ENCODE measurements around the gene ZBP1.

ZBP1 gene

DNA sequence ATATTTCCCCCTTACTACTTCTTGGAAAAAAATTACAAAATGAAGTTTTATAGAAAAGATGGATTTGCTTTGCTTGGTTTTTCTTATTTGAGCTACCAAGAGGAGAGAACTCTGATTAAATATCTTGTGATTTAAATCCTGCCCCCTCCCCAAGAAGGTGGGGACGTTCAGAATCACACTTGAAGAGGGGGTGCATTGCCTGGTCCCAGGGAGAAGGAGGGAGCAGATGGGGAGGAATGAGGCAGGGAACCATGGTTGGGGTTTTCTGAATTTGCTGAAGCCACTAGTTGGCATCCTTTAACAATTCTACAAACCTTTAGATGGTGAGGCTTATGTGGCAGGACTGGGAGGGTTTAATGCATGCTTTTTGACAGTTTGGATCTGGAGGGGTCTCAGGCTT is 53.8 kb downstream of the ZBP1 start:
- H3K27ac ChIP-seq (ENCODE audit: low read depth, low read length, severe bottlenecking): no peak overlapping the region
- no peaks in the 10 kb centered on the region for H3K36me3 ChIP-seq (ENCODE audit: control insufficient read depth, insufficient read depth, low read length)
- no peaks in the 10 kb centered on the region for H3K9me3 ChIP-seq (ENCODE audit: control insufficient read depth, low read length)
- H3K4me3 ChIP-seq (ENCODE audit: extremely low read depth, insufficient read depth, low read length, poor library complexity, severe bottlenecking): no peak overlapping the region
- WGBS, 2 experiments (ENCODE audit: insufficient coverage in 2 of 2): no CpG with 5 or more reads among the region's 1 CpG
- no peaks in the 10 kb centered on the region for H3K4me1 ChIP-seq (ENCODE audit: control insufficient read depth, insufficient read depth, low read length, poor library complexity, severe bottlenecking)

DNA sequence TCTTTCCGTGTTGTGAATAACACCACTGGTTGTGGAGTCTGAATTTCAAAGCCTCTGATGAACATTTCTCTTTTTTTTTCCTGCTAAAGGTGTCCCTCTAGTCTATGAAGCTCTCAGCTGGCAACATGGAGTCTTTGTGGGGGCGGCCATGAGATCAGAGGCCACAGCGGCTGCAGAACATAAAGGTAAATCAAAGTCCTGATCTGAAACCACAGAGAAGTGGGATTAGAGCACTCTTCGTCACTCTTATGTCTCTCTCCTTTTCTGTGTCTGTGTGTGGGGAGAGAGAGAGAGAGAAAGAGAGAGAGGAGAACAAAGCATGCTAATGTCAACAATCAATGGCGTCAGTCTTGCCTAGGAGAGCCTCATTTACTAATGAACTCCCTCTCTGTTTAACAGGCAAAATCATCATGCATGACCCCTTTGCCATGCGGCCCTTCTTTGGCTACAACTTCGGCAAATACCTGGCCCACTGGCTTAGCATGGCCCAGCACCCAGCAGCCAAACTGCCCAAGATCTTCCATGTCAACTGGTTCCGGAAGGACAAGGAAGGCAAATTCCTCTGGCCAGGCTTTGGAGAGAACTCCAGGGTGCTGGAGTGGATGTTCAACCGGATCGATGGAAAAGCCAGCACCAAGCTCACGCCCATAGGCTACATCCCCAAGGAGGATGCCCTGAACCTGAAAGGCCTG is 55.1 kb downstream of the ZBP1 start:
- Histone ChIP-seq H3K9me3 (ENCODE audit: control insufficient read depth, low read length) (no peaks in the 10 kb centered on the region), H3K4me1 (ENCODE audit: control insufficient read depth, insufficient read depth, low read length, poor library complexity, severe bottlenecking) (no peaks in the 10 kb centered on the region), H3K4me3 (ENCODE audit: extremely low read depth, insufficient read depth, low read length, poor library complexity, severe bottlenecking) (no peak overlapping the region), H3K36me3 (ENCODE audit: control insufficient read depth, insufficient read depth, low read length) (no peaks in the 10 kb centered on the region), H3K27ac (ENCODE audit: low read depth, low read length, severe bottlenecking) (no peak overlapping the region)
- 91 to 95% methylated on average over 9 of the region's 11 CpGs for WGBS, 2 experiments (ENCODE audit: insufficient coverage in 2 of 2)

DNA sequence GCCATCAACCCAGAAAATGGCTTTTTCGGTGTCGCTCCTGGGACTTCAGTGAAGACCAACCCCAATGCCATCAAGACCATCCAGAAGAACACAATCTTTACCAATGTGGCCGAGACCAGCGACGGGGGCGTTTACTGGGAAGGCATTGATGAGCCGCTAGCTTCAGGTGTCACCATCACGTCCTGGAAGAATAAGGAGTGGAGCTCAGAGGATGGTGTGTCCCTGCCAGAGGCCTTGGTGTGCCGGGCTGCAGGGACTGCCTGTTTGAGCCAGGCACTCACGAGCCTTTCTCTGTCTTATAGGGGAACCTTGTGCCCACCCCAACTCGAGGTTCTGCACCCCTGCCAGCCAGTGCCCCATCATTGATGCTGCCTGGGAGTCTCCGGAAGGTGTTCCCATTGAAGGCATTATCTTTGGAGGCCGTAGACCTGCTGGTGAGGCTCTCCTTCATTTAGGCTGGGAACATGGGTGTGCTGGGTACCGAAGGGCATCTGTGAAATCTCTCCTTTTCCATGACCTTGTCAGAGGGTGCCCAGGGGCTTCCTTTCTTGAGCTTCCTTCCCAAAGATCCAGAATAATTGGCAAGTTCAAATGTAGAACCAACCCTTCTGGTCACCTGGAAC is 55.9 kb downstream of the ZBP1 start:
- Histone ChIP-seq H3K27ac (ENCODE audit: low read depth, low read length, severe bottlenecking) (no peak overlapping the region), H3K4me3 (ENCODE audit: extremely low read depth, insufficient read depth, low read length, poor library complexity, severe bottlenecking) (no peak overlapping the region), H3K4me1 (ENCODE audit: control insufficient read depth, insufficient read depth, low read length, poor library complexity, severe bottlenecking) (no peaks in the 10 kb centered on the region), H3K36me3 (ENCODE audit: control insufficient read depth, insufficient read depth, low read length) (no peaks in the 10 kb centered on the region), H3K9me3 (ENCODE audit: control insufficient read depth, low read length) (no peaks in the 10 kb centered on the region)
- 83 to 90% methylated on average over 6 to 14 of the region's 14 CpGs for WGBS, 2 experiments (ENCODE audit: insufficient coverage in 2 of 2)

DNA sequence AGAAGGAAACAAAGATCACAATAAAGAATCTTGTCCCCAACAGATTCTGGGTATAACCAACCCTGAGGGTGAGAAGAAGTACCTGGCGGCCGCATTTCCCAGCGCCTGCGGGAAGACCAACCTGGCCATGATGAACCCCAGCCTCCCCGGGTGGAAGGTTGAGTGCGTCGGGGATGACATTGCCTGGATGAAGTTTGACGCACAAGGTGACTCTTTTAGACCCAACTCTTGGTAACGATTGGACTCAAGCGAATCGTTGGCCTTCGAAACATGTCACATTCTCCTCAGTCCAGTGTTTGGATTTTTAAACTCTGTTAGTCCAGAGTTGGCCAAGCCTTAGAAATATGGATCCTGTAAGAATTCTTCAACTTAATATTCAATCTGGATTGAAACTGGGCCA is 56.7 kb downstream of the ZBP1 start:
- Histone ChIP-seq H3K4me1 (ENCODE audit: control insufficient read depth, insufficient read depth, low read length, poor library complexity, severe bottlenecking) (no peaks in the 10 kb centered on the region), H3K27ac (ENCODE audit: low read depth, low read length, severe bottlenecking) (no peak overlapping the region), H3K9me3 (ENCODE audit: control insufficient read depth, low read length) (no peaks in the 10 kb centered on the region), H3K4me3 (ENCODE audit: extremely low read depth, insufficient read depth, low read length, poor library complexity, severe bottlenecking) (no peak overlapping the region), H3K36me3 (ENCODE audit: control insufficient read depth, insufficient read depth, low read length) (no peaks in the 10 kb centered on the region)
- 95 to 97% methylated on average over 12 of the region's 12 CpGs for WGBS, 2 experiments (ENCODE audit: insufficient coverage in 2 of 2)

DNA sequence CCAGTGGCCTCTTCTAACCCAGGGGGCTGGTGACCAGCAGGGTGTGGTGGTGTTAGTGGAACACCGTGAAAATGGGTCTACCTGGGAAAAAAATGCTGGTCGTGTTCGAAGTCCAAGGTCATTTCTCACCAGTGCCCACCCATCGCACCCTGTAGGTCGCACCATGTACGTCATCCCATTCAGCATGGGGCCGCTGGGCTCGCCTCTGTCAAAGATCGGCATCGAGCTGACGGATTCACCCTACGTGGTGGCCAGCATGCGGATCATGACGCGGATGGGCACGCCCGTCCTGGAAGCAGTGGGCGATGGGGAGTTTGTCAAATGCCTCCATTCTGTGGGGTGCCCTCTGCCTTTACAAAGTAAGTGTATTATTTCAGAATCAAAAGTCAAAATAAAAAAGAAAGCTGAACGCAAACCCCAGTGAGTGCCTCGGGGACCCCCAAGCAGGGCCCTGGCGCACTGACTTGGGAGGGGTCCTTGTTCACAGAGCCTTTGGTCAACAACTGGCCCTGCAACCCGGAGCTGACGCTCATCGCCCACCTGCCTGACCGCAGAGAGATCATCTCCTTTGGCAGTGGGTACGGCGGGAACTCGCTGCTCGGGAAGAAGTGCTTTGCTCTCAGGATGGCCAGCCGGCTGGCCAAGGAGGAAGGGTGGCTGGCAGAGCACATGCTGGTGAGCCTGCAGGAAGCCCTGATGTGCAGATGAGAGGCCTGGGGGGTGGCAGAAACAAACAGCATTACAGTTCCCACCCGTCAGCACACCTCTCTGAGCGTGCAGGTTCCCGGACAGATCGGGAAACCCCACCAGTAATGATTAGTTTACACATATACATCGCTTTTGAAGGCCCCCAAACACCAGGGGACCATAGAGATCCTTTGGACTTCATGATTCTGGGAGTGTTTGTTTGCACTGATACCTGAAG is 57.4 kb downstream of the ZBP1 start:
- Histone ChIP-seq H3K4me3 (ENCODE audit: extremely low read depth, insufficient read depth, low read length, poor library complexity, severe bottlenecking) (no peak overlapping the region), H3K4me1 (ENCODE audit: control insufficient read depth, insufficient read depth, low read length, poor library complexity, severe bottlenecking) (no peaks in the 10 kb centered on the region), H3K27ac (ENCODE audit: low read depth, low read length, severe bottlenecking) (no peak overlapping the region), H3K36me3 (ENCODE audit: control insufficient read depth, insufficient read depth, low read length) (no peaks in the 10 kb centered on the region), H3K9me3 (ENCODE audit: control insufficient read depth, low read length) (no peaks in the 10 kb centered on the region)
- WGBS, 2 experiments (ENCODE audit: insufficient coverage in 2 of 2): 95 to 98% methylated on average over 21 to 29 of the region's 35 CpGs

DNA sequence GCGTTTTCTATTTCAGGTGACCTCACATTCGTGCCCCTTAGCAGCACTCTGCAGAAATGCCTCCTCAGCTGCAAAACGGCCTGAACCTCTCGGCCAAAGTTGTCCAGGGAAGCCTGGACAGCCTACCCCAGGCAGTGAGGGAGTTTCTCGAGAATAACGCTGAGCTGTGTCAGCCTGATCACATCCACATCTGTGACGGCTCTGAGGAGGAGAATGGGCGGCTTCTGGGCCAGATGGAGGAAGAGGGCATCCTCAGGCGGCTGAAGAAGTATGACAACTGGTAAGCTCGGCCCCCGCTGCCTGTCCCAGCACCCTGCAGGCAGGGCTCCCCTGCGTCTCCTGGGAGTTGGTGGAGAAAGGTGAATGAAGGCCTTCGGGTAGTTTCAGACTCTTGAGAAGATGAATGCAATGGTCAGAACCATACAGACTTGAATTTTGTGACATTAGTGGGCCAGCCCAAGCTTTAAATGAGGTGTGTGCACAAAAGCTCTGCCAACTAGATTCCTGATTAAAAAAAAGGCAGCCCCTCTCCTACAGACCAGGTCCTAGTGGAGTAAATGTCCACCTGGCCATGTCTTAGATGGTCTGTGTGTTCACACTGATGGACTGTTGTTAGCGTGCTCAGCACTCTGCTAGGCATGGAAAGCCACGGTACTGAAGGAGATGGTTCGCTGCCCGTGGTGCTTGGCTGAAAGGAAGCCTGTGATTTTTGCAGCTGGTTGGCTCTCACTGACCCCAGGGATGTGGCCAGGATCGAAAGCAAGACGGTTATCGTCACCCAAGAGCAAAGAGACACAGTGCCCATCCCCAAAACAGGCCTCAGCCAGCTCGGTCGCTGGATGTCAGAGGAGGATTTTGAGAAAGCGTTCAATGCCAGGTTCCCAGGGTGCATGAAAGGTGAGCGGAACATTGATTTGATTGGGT is 58.6 kb downstream of the ZBP1 start:
- H3K27ac ChIP-seq (ENCODE audit: low read depth, low read length, severe bottlenecking): no peak overlapping the region
- H3K9me3 ChIP-seq (ENCODE audit: control insufficient read depth, low read length): no peaks in the 10 kb centered on the region
- H3K36me3 ChIP-seq (ENCODE audit: control insufficient read depth, insufficient read depth, low read length): no peaks in the 10 kb centered on the region
- H3K4me1 ChIP-seq (ENCODE audit: control insufficient read depth, insufficient read depth, low read length, poor library complexity, severe bottlenecking): no peaks in the 10 kb centered on the region
- WGBS, 2 experiments (ENCODE audit: insufficient coverage in 2 of 2): 90 to 96% methylated on average over 16 to 22 of the region's 24 CpGs
- H3K4me3 ChIP-seq (ENCODE audit: extremely low read depth, insufficient read depth, low read length, poor library complexity, severe bottlenecking): no peak overlapping the region

DNA sequence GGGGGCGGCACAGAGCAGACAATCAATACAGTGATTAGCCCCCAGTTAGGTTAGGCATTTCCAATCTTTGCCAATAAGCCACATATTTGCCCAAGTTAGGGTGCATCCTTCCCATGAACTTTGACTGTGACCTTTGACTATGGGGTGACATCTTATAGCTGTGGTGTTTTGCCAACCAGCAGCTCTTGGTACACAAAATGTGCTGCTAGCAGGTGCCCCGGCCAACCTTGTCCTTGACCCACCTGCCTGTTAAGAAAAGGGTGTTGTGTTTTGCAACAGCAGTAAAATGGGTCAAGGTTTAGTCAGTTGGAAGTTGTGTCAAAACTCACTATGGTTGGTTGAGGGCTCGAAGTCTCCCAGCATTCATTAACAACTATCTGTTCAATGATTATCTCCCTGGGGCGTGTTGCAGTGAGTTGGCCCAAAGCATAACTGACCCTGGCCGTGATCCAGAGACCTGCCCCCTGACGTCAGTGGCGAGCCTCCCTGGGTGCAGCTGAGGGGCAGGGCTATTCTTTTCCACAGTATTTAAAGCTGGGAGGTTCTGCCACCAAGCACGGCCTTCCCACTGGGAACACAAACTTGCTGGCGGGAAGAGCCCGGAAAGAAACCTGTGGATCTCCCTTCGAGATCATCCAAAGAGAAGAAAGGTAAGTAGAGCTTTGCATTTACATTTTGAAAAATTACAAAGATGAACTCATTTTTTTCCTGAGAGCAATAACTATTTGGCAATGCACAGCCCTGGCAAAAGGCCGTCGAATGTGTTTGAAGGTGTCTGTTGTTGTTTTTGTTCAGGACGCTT is 59.5 kb downstream of the ZBP1 start, which contains the start of gene PCK1:
TSS of gene PCK1 (plus strand) at position 557 of the 802 bp plus-strand sequence. CDS start 302 bp downstream, outside the sequence.
- no peak within 1 kb of the TSS for H3K27ac ChIP-seq (ENCODE audit: low read depth, low read length, severe bottlenecking)
- H3K4me3 ChIP-seq (ENCODE audit: extremely low read depth, insufficient read depth, low read length, poor library complexity, severe bottlenecking): no peak within 1 kb of the TSS
- no peaks in the 10 kb centered on the region for H3K36me3 ChIP-seq (ENCODE audit: control insufficient read depth, insufficient read depth, low read length)
- 90% methylated on average over 9 to 13 of the region's 14 CpGs for WGBS, 2 experiments (ENCODE audit: insufficient coverage in 2 of 2)
- no peaks in the 10 kb centered on the region for H3K9me3 ChIP-seq (ENCODE audit: control insufficient read depth, low read length)
- no peaks in the 10 kb centered on the region for H3K4me1 ChIP-seq (ENCODE audit: control insufficient read depth, insufficient read depth, low read length, poor library complexity, severe bottlenecking)

DNA sequence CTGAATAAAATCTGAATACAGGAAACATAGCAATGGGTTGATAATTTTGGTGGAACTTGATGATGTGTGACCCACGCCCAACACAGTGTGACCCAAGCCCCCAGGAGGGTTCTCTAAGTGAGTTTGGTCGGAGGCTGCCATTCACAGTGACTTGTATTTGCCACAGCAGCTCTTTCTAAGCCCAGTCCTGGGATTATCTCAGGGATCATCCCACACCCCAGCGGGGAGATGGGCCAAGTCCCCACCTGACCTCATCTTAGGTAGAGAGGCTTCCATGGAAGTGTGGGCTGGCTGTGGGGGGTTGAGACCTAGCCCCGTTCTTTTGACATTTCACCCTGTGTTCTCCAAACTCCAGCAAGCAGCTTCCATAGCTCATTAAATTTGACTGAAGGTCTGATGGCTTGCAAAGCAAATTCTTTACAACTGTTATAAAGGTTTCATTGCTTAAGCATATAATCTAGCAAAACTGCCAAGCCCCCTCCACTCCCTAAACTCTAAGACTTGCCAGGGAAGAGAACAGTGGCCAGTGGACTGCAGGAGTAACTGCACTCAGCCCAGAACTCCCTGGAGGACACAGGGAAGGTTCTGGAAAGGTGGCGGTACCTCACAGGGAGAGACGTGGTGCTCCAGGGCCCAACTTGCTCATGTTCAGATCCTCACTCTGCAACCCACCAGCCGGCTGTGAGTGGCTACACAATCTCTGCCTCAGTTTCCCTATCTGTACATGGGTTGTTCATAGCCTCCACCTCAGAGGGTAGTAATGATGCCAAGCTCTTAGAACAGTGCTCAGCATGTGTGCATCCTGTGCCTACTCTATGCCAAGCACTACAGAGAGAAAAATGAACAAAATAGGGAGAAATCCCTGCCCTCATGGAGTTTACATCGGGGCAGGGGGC is 60.3 kb downstream of the ZBP1 start:
- Histone ChIP-seq H3K27ac (ENCODE audit: low read depth, low read length, severe bottlenecking) (no peak overlapping the region), H3K4me1 (ENCODE audit: control insufficient read depth, insufficient read depth, low read length, poor library complexity, severe bottlenecking) (no peaks in the 10 kb centered on the region), H3K4me3 (ENCODE audit: extremely low read depth, insufficient read depth, low read length, poor library complexity, severe bottlenecking) (no peak overlapping the region)

DNA sequence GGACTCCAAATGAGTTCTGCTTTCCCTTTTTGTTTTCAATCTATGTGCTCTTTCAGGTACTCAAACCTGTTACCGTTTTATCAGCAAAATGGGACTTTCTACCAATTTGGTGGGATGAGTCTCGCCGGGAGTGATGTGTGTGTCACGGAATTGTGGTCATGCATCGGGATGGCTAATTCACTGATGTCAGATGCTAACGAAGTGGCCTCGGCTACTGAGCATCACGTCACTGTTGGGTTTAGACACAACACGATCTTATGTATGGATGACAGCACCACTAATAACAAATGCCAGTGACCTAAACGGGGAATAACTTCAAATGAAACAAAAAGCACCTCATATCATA is 61.0 kb downstream of the ZBP1 start:
- Histone ChIP-seq H3K9me3 (ENCODE audit: control insufficient read depth, low read length) (no peaks in the 10 kb centered on the region), H3K4me1 (ENCODE audit: control insufficient read depth, insufficient read depth, low read length, poor library complexity, severe bottlenecking) (no peaks in the 10 kb centered on the region), H3K4me3 (ENCODE audit: extremely low read depth, insufficient read depth, low read length, poor library complexity, severe bottlenecking) (no peak overlapping the region), H3K27ac (ENCODE audit: low read depth, low read length, severe bottlenecking) (no peak overlapping the region), H3K36me3 (ENCODE audit: control insufficient read depth, insufficient read depth, low read length) (no peaks in the 10 kb centered on the region)
- 88 to 92% methylated on average over 9 of the region's 10 CpGs for WGBS, 2 experiments (ENCODE audit: insufficient coverage in 2 of 2)

More for the DNA sequence above, 60.3 kb downstream of the ZBP1 start:
- Histone ChIP-seq H3K9me3 (ENCODE audit: control insufficient read depth, low read length) (no peaks in the 10 kb centered on the region), H3K36me3 (ENCODE audit: control insufficient read depth, insufficient read depth, low read length) (no peaks in the 10 kb centered on the region)
- 83 to 89% methylated on average over 5 to 6 of the region's 8 CpGs for WGBS, 2 experiments (ENCODE audit: insufficient coverage in 2 of 2)
